Neural crest cell (in vitro differentiated cells): ENCODE results near the gene TRAPPC3. TPM values are rescaled to one million over a fixed set of nuclear protein-coding genes. Genes with fewer than 3 reads are reported as not detected.

Experiments used
- DNase-seq: peaks from one replicate; pipeline ENCODE4 v3.0.0; 2021; ENCODE audit warnings: low read depth, mixed read lengths, low spot score
- H3K27ac Mint-ChIP-seq: one replicate; pipeline ENCODE4 v1.8.0; 2021; ENCODE audit warnings: mild to moderate bottlenecking, mixed read lengths; ENCODE audit not compliant: unreplicated experiment
- H3K27me3 Mint-ChIP-seq: 2 replicates; pipeline ENCODE4 v1.8.0; 2021; ENCODE audit warnings: low read depth, mild to moderate bottlenecking, mixed read lengths
- H3K36me3 Mint-ChIP-seq: 2 replicates; pipeline ENCODE4 v1.8.0; 2021; ENCODE audit warnings: low read depth, mild to moderate bottlenecking, mixed read lengths
- H3K4me1 Mint-ChIP-seq: 2 replicates; pipeline ENCODE4 v1.8.0; 2021; ENCODE audit warnings: mixed read lengths
- H3K4me3 Mint-ChIP-seq: one replicate; pipeline ENCODE4 v1.8.0; 2021; ENCODE audit warnings: mild to moderate bottlenecking, mixed read lengths
- H3K9me3 Mint-ChIP-seq: 2 replicates; pipeline ENCODE4 v1.8.0; 2021; ENCODE audit warnings: mixed read lengths
- CTCF ChIP-seq: fragments of 200-600 bp; sonication (generic); conservative IDR thresholded peaks from 2 replicates; pipeline ENCODE4 v1.5.0; 2021; ENCODE audit warnings: antibody characterized with exemption, mild to moderate bottlenecking
- total RNA-seq: library from RNA; stranded (reverse); gene quantifications from 2 replicates; pipeline ENCODE4 v1.2.1, GENCODE V29; 2021

The TRAPPC3 gene
- total RNA-seq, 1 donor from 2014 or later, result 52.8 TPM

GRCh38 chr1:36118447-36119204 lies 30.7 kb downstream of the TRAPPC3 start:
- no peak for TF ChIP-seq CTCF
- no peak for DNase-seq
- Mint-ChIP-seq H3K4me3 (no peak overlapping the region), H3K9me3 (no peaks in the 10 kb centered on the region), H3K4me1 (peaks cover 4% of the 10 kb centered on the region), H3K27me3 (peaks cover 27% of the 10 kb centered on the region), H3K27ac (no peak overlapping the region), H3K36me3 (no peaks in the 10 kb centered on the region)

GRCh38 chr1:36116901-36117300 lies 32.4 kb downstream of the TRAPPC3 start:
- peaks cover 10% of the 10 kb centered on the region for H3K27me3 Mint-ChIP-seq
- H3K4me3 Mint-ChIP-seq, result no peak overlapping the region
- H3K36me3 Mint-ChIP-seq, result no peaks in the 10 kb centered on the region
- no peak for TF ChIP-seq CTCF
- no peak for DNase-seq
- H3K4me1 Mint-ChIP-seq, result peaks cover 4% of the 10 kb centered on the region
- H3K27ac Mint-ChIP-seq, result no peak overlapping the region
- H3K9me3 Mint-ChIP-seq, result no peaks in the 10 kb centered on the region

GRCh38 chr1:36115931-36116330 lies 33.4 kb downstream of the TRAPPC3 start:
- Mint-ChIP-seq H3K9me3 (no peaks in the 10 kb centered on the region), H3K4me3 (no peak overlapping the region), H3K36me3 (no peaks in the 10 kb centered on the region), H3K27me3 (peaks cover 4% of the 10 kb centered on the region), H3K4me1 (peaks cover 4% of the 10 kb centered on the region), H3K27ac (no peak overlapping the region)
- TF ChIP-seq CTCF, result no peak
- DNase-seq, result no peak

- H3K27me3 Mint-ChIP-seq, result peaks cover 4% of the 10 kb centered on the region
Measured at GRCh38 chr1:36115200-36115669, 34.1 kb downstream of the TRAPPC3 start.

GRCh38 chr1:36114371-36114770 lies 34.9 kb downstream of the TRAPPC3 start:
- Mint-ChIP-seq H3K4me1 (no peaks in the 10 kb centered on the region), H3K9me3 (no peaks in the 10 kb centered on the region), H3K27me3 (no peaks in the 10 kb centered on the region), H3K27ac (no peak overlapping the region), H3K4me3 (no peak overlapping the region), H3K36me3 (no peaks in the 10 kb centered on the region)
- TF ChIP-seq CTCF, result no peak
- no peak for DNase-seq

More at GRCh38 chr1:36115200-36115669, 34.1 kb downstream of the TRAPPC3 start:
- TF ChIP-seq CTCF, result no peak
- Mint-ChIP-seq H3K4me1 (peaks cover 4% of the 10 kb centered on the region), H3K4me3 (no peak overlapping the region), H3K27ac (no peak overlapping the region), H3K9me3 (no peaks in the 10 kb centered on the region), H3K36me3 (no peaks in the 10 kb centered on the region)
- no peak for DNase-seq
